ENCODE measurements around the gene FGFR2.

Gene FGFR2

GRCh38 chr10:121610798-121611323, 12.6 kb upstream of the FGFR2 start:
- no peak for DNase-seq

DNA sequence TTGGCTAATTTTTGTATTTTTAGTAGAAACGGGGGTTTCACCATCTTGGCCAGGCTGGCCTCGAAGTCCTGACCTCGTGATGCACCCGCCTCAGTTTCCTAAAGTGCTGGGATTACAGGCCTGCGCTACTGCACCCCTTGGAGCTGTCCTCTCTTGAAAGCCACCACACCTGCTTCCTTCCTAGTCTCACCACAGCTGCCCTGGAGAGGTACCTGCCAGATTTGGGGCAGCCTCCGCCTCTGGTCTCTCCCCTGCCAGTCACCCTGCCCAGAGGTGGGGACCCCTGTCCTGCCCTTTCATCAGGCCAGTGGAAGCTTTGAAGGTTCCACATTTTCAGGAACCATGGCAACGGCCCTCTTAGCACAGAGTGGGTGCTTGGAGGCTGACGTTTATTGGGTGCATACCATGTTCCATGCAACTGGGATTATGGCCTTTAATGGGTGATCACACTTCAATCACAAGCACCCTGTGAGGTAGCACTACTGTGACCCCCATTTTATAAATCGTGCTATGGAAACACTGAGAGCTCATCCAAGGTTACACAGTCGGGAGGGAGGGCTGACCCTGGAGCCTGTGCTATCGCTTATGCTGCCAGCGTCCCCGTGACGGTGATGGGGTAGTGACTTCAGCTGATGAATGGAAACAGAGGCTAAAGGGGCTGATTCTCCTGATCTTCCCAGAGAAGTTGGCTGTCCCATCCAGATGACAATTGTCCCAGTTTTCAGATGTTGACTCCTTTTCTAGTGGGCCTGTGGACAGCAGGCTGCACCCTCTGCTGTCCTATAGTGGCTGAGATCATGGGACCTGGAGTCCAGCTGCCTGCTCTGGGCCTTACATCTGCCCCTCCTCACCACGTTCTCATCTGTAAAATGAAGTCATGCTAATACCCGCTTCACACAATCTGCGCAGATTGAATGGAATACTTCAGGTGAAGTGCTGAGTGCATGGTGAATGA, 11.5 kb upstream of the FGFR2 start:
- DNase-seq = peak in 7 of 58 donors; percentile 25 to 79 (median 42)

DNA sequence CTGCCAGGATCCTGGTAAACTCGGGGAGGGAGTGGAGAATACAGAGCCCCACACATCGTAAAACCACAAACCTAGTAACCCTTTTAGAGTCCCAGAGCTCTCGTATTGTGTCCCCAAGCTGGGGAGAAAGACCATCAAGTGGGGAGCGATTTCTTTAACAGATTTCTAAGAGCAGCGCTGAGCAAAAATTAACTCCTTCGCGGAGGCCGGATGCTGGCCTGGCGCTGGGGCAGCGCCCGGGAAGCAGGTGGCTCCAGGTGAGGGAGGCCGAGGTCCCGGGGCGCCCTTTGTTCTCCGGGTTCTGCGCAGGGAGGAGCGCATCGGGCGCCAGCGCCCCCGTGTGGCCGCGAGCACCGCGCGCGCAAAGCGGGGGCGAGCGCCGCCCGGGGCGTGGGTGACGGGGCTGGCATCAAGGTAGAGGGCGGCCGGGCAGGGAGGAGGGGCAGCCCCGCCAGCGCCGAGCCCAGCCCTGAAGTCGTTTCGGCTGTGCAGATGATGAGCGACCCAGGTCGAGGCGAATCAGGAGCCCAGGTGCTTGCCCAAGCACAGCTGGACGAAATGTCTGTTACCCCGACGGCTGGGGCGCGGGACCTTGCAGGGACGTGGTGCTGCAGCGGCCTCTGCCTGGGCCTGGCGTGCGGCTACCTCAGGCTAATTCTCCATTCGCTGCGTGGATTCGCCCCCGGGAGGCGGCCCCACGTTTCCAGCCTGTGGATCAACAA, 10.4 kb upstream of the FGFR2 start:
- DNase-seq = peak in 29 of 58 donors; percentile 11 to 67 (median 36)

- no peak for DNase-seq
Measured at GRCh38 chr10:121607310-121608055, 9.2 kb upstream of the FGFR2 start.

GRCh38 chr10:121605708-121606107, 7.5 kb upstream of the FGFR2 start:
- no peak for DNase-seq

DNA sequence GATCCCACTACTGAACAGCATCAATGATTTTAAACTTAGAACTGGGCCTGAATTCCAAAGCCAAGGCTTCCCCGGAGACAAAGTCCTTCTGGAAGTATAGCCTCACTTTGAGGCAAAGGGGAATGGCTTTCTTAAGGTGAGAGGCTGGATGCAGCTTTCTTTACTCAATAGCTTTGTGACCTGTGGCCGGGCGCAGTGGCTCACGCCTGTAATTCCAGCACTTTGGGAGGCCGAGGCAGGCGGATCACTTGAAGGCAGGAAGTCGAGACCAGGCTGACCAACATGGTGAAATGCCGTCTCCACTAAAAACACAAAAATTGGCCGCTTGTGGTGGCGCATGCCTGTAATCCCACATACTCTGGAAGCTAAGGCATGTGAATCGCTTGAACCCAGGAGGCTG, 3.2 kb upstream of the FGFR2 start:
- no peak for DNase-seq

- DNase-seq = peak in 2 of 58 donors; percentile 27 to 33
Measured at GRCh38 chr10:121600611-121601010, 2.4 kb upstream of the FGFR2 start.

GRCh38 chr10:121599947-121600346, 1.7 kb upstream of the FGFR2 start:
- DNase-seq = no peak

DNA sequence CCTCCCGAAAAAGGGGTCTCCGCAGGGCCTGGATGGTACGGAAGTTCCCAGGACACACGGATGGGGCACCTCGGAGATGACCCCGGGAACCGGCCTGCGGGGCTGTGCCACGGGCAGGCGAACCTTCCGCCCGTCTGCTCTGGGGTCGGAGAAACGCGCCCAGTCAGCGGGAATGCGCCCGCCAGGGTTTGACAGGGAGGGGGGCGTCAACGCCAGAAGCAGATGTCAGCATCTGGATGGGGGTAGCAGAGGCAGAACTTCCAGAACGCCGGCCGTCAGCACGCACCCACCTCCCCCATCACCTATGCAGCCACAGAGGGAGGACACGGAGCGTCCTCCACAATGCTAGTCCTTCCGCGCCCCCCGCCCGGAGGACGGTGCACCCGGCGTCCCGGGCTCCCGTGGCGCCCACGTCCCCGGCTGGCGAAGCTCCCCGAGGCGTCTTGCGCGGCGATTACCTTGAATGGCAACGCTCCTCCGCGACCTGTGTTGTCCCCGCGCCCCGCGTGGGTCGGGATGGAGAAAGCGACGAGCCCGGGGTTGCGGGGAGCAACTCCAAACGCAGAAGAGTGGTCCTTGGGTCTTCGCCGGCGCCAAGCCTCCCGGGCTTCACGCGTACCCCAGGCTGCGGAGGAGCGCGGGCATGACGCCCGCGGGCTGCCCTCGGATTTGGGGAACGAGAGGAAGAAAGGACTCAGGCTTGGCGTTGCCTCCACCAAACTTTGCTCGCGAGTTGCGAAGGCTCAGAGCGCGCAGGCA, 561 bp downstream of the FGFR2 start:
- DNase-seq = peak in 9 of 58 donors; percentile 36 to 74 (median 62)

- peak in 42 of 58 donors; percentile 21 to 74 (median 56) for DNase-seq
Measured at GRCh38 chr10:121596689-121597503, 1.3 kb downstream of the FGFR2 start.

DNA sequence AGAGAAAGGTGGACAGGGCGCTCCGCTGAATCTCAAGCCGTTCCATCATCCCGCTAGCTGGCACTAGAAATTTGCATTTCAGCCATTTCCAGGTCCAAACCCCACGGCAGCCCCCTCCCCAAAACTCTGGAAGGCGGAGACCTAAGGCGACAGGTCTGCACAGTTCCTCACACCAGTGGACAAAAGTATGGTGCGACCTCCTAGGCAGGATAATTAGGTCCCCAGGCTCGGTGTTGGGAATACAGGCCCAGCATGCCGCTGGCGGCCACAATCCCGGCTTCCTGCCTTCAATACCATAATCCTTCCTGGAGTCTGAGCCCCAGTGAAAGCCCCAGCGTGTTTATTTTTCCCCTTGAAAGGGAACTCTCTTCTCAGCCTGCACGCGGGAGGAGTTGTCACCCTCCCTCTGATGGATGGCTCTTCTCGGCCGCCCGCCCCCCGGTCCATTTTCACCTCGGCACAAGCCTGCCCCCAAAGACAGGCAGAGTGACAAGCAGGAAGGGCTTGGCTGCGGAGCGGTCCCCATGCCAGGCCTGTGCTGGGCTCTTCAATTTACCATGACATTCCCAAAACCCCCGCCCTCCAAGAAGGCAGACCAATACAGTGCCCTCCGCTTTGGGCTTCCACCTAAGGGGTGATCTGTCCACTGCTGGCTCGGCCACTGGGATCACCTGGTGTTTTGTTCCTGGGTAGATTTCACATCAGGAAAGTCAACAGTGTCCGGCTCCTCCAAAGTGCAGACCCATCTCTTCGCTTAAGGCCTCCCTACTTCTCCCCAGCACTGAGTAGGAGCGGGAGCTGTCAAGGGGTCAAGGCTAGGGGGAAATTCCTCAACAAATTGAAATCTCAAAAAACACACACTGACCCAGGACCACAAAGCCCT, 2.2 kb downstream of the FGFR2 start:
- DNase-seq = peak in 46 of 58 donors; percentile 16 to 74 (median 57)

DNA sequence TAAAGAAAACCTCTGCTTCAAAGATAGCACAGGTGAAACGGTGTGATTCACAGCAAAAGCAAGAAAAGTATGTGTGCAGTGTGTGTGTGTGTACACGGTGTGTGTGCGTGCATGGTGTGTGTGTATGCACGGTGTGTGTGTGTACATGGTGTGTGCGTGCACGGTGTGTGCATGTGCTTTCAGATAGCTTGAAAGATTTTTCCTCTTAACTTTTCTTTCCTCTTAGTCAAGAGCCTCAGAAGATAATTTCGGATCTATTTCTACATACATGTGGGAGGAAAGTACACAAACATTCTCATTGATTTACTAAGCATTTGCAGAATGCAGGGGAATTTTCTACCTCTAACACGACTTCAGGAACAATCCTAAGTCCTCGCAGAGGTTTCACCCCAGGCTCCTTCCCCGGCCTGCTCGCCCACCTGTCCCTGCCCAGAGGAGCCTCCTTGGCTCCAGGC, 2.9 kb downstream of the FGFR2 start:
- DNase-seq = no peak

- DNase-seq = no peak
Measured at GRCh38 chr10:121594623-121595350, 3.5 kb downstream of the FGFR2 start.

- DNase-seq = no peak
Measured at GRCh38 chr10:121594076-121594475, 4.2 kb downstream of the FGFR2 start.

- peak in 12 of 58 donors; percentile 14 to 59 (median 43) for DNase-seq
Measured at GRCh38 chr10:121593281-121594075, 4.8 kb downstream of the FGFR2 start.

DNA sequence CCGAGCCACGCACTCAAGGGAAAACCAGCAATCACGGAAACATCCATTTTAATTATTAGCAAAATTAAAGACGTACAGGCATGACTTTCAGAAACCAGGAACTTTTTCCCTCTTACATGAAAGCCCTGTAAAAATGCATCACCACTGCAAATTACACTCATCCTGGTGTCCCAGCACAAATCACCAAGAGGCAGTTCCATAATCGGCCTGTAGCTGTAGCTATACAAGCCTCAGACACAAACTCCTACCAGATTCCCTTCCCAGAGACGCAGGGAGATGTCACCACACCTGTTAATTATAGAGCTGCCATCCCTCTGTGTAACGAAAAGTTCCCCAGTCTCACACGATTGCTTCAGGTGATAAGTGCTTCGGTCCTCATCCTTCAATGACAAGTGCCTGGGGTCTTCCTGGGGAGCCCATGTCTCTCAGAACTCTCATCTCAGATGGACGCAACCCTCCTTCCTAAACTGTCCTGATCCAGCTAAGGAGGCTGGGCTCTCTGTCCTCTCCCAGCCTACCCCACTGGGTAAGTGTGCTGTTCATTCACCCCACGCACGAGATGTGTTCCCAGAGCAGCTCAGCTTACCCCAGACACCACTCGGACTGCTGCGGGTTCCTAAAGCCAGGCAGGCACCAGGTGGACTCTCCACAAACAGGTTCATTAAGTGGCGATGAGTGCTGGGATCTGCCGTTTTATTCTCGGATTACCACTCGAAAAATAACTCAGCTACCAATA, 5.9 kb downstream of the FGFR2 start:
- DNase-seq = no peak

Measured in anterior cingulate cortex (tissue), 58 donors.